CD4-positive, alpha-beta T cell treated with Interleukin-1 beta for 1 hour (primary cell): ENCODE measurements around the gene DHRS12.

ENCODE experiments used
- DNase-seq, 2 donors: peaks; one replicate each; pipeline ENCODE4 v3.0.0-alpha.2; 2020 to 2022

The DHRS12 gene

GRCh38 chr13:51721496-51721895 is 82.5 kb downstream of the DHRS12 start:
- no peak for DNase-seq

- no peak for DNase-seq
Measured at GRCh38 chr13:51719394-51719793, 84.6 kb downstream of the DHRS12 start.
